H9 (cell line): ENCODE measurements around the gene PDZD2. TPM values are rescaled to one million over a fixed set of nuclear protein-coding genes. Genes with fewer than 3 reads are reported as not detected.

Source experiments
- DNase-seq: peaks from one replicate; pipeline ENCODE4 v3.0.0-alpha.2; 2017
- H2AFZ ChIP-seq: one replicate; pipeline ENCODE4 v1.6.1; 2013; ENCODE audit warnings: mild to moderate bottlenecking, low read length, control low read depth, moderate library complexity
- H2AK5ac ChIP-seq: 2 replicates; pipeline ENCODE4 v1.6.1; 2013; ENCODE audit warnings: low read length, control low read depth, mixed read lengths; ENCODE audit not compliant: insufficient read length
- H2BK120ac ChIP-seq: one replicate; pipeline ENCODE4 v1.6.1; 2013; ENCODE audit warnings: low read depth, mild to moderate bottlenecking, low read length, control low read depth, inconsistent platforms; ENCODE audit not compliant: poor library complexity, severe bottlenecking
- H2BK12ac ChIP-seq: 2 replicates; pipeline ENCODE4 v1.6.1; 2013; ENCODE audit warnings: low read length, control low read depth, mixed read lengths, low read depth; ENCODE audit not compliant: insufficient read length
- H2BK15ac ChIP-seq: 2 replicates; pipeline ENCODE4 v1.6.1; 2013; ENCODE audit warnings: low read depth, low read length, control low read depth
- H2BK20ac ChIP-seq: one replicate; pipeline ENCODE4 v1.6.1; 2013; ENCODE audit warnings: low read depth, mild to moderate bottlenecking, low read length, control low read depth, inconsistent platforms; ENCODE audit not compliant: poor library complexity, severe bottlenecking
- H2BK5ac ChIP-seq: 2 replicates; pipeline ENCODE4 v1.6.1; 2013; ENCODE audit warnings: low read length, control low read depth, mixed read lengths; ENCODE audit not compliant: insufficient read length
- H3K14ac ChIP-seq: 2 replicates; pipeline ENCODE4 v1.6.1; 2013; ENCODE audit warnings: low read length, control low read depth; ENCODE audit not compliant: insufficient read depth
- H3K18ac ChIP-seq: 2 replicates; pipeline ENCODE4 v1.6.1; 2013; ENCODE audit warnings: low read depth, mild to moderate bottlenecking, mixed read lengths, low read length, control low read depth; ENCODE audit not compliant: insufficient read length
- H3K23ac ChIP-seq: 2 replicates; pipeline ENCODE4 v1.6.1; 2013; ENCODE audit warnings: low read length, control low read depth, mixed read lengths, low read depth; ENCODE audit not compliant: insufficient read length
- H3K23me2 ChIP-seq: 2 replicates; pipeline ENCODE4 v1.6.1; 2013; ENCODE audit warnings: low read depth, mild to moderate bottlenecking, mixed read lengths, low read length, control low read depth; ENCODE audit not compliant: insufficient read length, poor library complexity, severe bottlenecking
- H3K27ac ChIP-seq: 2 replicates; pipeline ENCODE4 v1.5.1; 2013; ENCODE audit warnings: low read length, control low read depth, mixed read lengths, low read depth; ENCODE audit not compliant: insufficient read length
- H3K27me3 ChIP-seq: 2 replicates; pipeline ENCODE4 v1.6.1; 2013; ENCODE audit warnings: low read length, control low read depth, inconsistent platforms; ENCODE audit not compliant: insufficient read depth
- H3K4ac ChIP-seq: 2 replicates; pipeline ENCODE4 v1.6.1; 2013; ENCODE audit warnings: low read depth, mild to moderate bottlenecking, control low read depth, inconsistent platforms, low read length, moderate library complexity
- H3K4me1 ChIP-seq: 2 replicates; pipeline ENCODE4 v1.6.1; 2013; ENCODE audit warnings: low read length, control low read depth, inconsistent platforms; ENCODE audit not compliant: insufficient read depth
- H3K4me2 ChIP-seq: 2 replicates; pipeline ENCODE4 v1.6.1; 2013; ENCODE audit warnings: low read length, control low read depth, mixed read lengths; ENCODE audit not compliant: insufficient read length, insufficient read depth
- H3K56ac ChIP-seq: 2 replicates; pipeline ENCODE4 v1.6.1; 2013; ENCODE audit warnings: low read depth, mild to moderate bottlenecking, mixed read lengths, low read length, control low read depth; ENCODE audit not compliant: insufficient read length
- H3K79me1 ChIP-seq: 2 replicates; pipeline ENCODE4 v1.6.1; 2013; ENCODE audit warnings: low read depth, mild to moderate bottlenecking, moderate library complexity, low read length, control low read depth, inconsistent platforms; ENCODE audit not compliant: insufficient read depth, poor library complexity, severe bottlenecking
- H3K79me2 ChIP-seq: 2 replicates; pipeline ENCODE4 v1.6.1; 2013; ENCODE audit warnings: low read length, control low read depth, inconsistent platforms; ENCODE audit not compliant: insufficient read depth
- H3K9ac ChIP-seq: 2 replicates; pipeline ENCODE4 v1.6.1; 2013; ENCODE audit warnings: low read length, control low read depth, mixed read lengths; ENCODE audit not compliant: insufficient read length; ENCODE audit errors: extremely low read depth
- H3K9me3 ChIP-seq: one replicate; pipeline ENCODE4 v1.6.1; 2013; ENCODE audit warnings: low read depth, low read length, inconsistent platforms; ENCODE audit not compliant: control insufficient read depth
- H3T11ph ChIP-seq: one replicate; pipeline ENCODE4 v1.6.1; 2013; ENCODE audit warnings: mild to moderate bottlenecking, low read length, control low read depth, inconsistent platforms
- H4K20me1 ChIP-seq: one replicate; pipeline ENCODE4 v1.6.1; 2013; ENCODE audit not compliant: control insufficient read depth, insufficient read length, insufficient read depth
- H4K5ac ChIP-seq: 2 replicates; pipeline ENCODE4 v1.6.1; 2013; ENCODE audit warnings: low read depth, mild to moderate bottlenecking, mixed read lengths, low read length, control low read depth; ENCODE audit not compliant: insufficient read length
- H4K8ac ChIP-seq: replicated peaks from 2 replicates; pipeline ENCODE4 v1.6.1; 2013; ENCODE audit warnings: low read length, control low read depth, mixed read lengths, low read depth; ENCODE audit not compliant: insufficient read length
- H4K91ac ChIP-seq: 2 replicates; pipeline ENCODE4 v1.6.1; 2013; ENCODE audit warnings: low read depth, mild to moderate bottlenecking, moderate library complexity, mixed read lengths, low read length, control low read depth; ENCODE audit not compliant: insufficient read length
- H3K27ac Mint-ChIP-seq, 3 experiments: 2 replicates in 2 of 3; 3 replicates in 1 of 3; pipeline ENCODE4 v1.8.0; 2020 to 2021; ENCODE audit warnings: mixed read lengths in 3 of 3, mild to moderate bottlenecking in 1 of 3, moderate library complexity in 1 of 3
- H3K27me3 Mint-ChIP-seq: 2 replicates; pipeline ENCODE4 v1.8.0; 2021; ENCODE audit warnings: low read depth, mild to moderate bottlenecking, moderate library complexity, mixed read lengths
- H3K36me3 Mint-ChIP-seq, 3 experiments: 2 replicates in 2 of 3; 3 replicates in 1 of 3; pipeline ENCODE4 v1.8.0; 2020 to 2021; ENCODE audit warnings: low read depth in 3 of 3, mixed read lengths in 3 of 3; ENCODE audit not compliant: insufficient read depth in 1 of 3
- H3K4me1 Mint-ChIP-seq, 2 experiments: 2 replicates each; pipeline ENCODE4 v1.8.0; 2020; ENCODE audit warnings: mixed read lengths in 2 of 2
- H3K4me3 Mint-ChIP-seq, 2 experiments: 2 replicates in 1 of 2; 3 replicates in 1 of 2; pipeline ENCODE4 v1.8.0; 2020 to 2021; ENCODE audit warnings: mild to moderate bottlenecking in 2 of 2, mixed read lengths in 2 of 2, moderate library complexity in 1 of 2
- H3K9me3 Mint-ChIP-seq, 2 experiments: 2 replicates in 1 of 2; 3 replicates in 1 of 2; pipeline ENCODE4 v1.8.0; 2020; ENCODE audit warnings: mild to moderate bottlenecking in 2 of 2, mixed read lengths in 2 of 2, moderate library complexity in 1 of 2
- CTCF ChIP-seq: fragments of 200-600 bp; sonication (generic); conservative IDR thresholded peaks from 3 replicates; pipeline ENCODE4 v1.8.0; 2021; ENCODE audit warnings: antibody characterized with exemption, mild to moderate bottlenecking
- WGBS: extraction: QIAGEN DNeasy Blood & Tissue Kit; methylation state at CpG from one replicate; pipeline ENCODE4 v1.1.7; 2013; ENCODE audit warnings: missing lambda C conversion rate, low lambda C conversion rate, mixed read lengths; ENCODE audit not compliant: insufficient read length; ENCODE audit errors: extremely low coverage; 5-methylcytosine and 5-hydroxymethylcytosine counted together
- total RNA-seq: library from RNA; stranded (reverse); gene quantifications from 2 replicates; pipeline ENCODE4 v1.2.1, GENCODE V29; 2021

PDZD2 gene
- total RNA-seq, 1 experiment from 2014 or later: 9.9 TPM

GRCh38 chr5:31887556-31887955, 248.6 kb downstream of the PDZD2 start:
- Histone ChIP-seq H4K20me1 (no peaks in the 10 kb centered on the region), H3K14ac (no peak overlapping the region), H2BK15ac (no peak overlapping the region), H3K27me3 (no peaks in the 10 kb centered on the region), H3T11ph (no peak overlapping the region), H3K23me2 (no peaks in the 10 kb centered on the region), H3K9ac (no peak overlapping the region), H3K27ac (no peak overlapping the region), H3K79me2 (no peaks in the 10 kb centered on the region), H2BK120ac (no peak overlapping the region), H3K23ac (no peak overlapping the region), H3K18ac (no peak overlapping the region), H2BK12ac (no peak overlapping the region), H2AFZ (no peak overlapping the region), H3K4ac (no peak overlapping the region), H4K91ac (no peak overlapping the region), H2BK5ac (no peak overlapping the region), H3K4me1 (peaks cover 8% of the 10 kb centered on the region; the same call in 1 of the 2 replicates), H4K5ac (no peak overlapping the region), H2AK5ac (no peak overlapping the region), H3K4me2 (no peak overlapping the region), H3K56ac (no peak overlapping the region), H4K8ac (no peak overlapping the region), H2BK20ac (no peak overlapping the region), H3K79me1 (no peaks in the 10 kb centered on the region), H3K9me3 (no peaks in the 10 kb centered on the region)
- no peak for DNase-seq
- Mint-ChIP-seq H3K27ac (no peak overlapping the region), H3K27me3 (no peaks in the 10 kb centered on the region; the same call in 1 of the 2 replicates), H3K9me3 (no peaks in the 10 kb centered on the region; a peak in 1 of 5 replicates), H3K4me1 (peaks cover 42 to 44% of the 10 kb centered on the region in 2 experiments), H3K4me3 (no peak overlapping the region), H3K36me3 (no peaks in the 10 kb centered on the region; a peak in 1 of 7 replicates)
- WGBS: no CpG with 5 or more reads among the region's 7 CpGs
- TF ChIP-seq CTCF: no peak
